Activated CD4-positive, alpha-beta T cell treated with anti-CD3 and anti-CD28 coated beads, Interleukin-2, amount 50 U/mL, for 4 hours (primary cell): ENCODE results near the gene HES6.
"Not testable (repeated sequence)": the region's sequence is repeated elsewhere in the genome, so short reads cannot be mapped to it uniquely, and the experiment has no call there.

Source experiments
- DNase-seq, 2 experiments: peaks; one replicate each; pipeline ENCODE4 v3.0.0-alpha.2; 2020

Gene HES6

GRCh38 chr2:238239863-238240756 is at the start of gene HES6:
Gene HES6 (minus strand): TSS chr2:238240038. CDS start chr2:238239905, 133 bp downstream.
- DNase-seq: peak; percentile 46 to 50

- DNase-seq: no peak
These were observed 49.7 kb upstream of the HES6 start for GRCh38 chr2:238289574-238289973.

- DNase-seq: peak; percentile 96
These were observed 49.1 kb upstream of the HES6 start for GRCh38 chr2:238288650-238289573.

GRCh38 chr2:238287737-238288649 is 48.2 kb upstream of the HES6 start, which contains the start of gene PER2:
Gene PER2 (minus strand): TSS chr2:238288610. CDS start chr2:238277936, 10,674 bp downstream.
- peak; percentile 17 to 35 for DNase-seq

- DNase-seq: peak; percentile 37 to 43
These were observed 47.3 kb upstream of the HES6 start for GRCh38 chr2:238286987-238287736.

- DNase-seq: no peak
These were observed 46.7 kb upstream of the HES6 start for GRCh38 chr2:238286551-238286950.

- DNase-seq: no peak
These were observed 46.3 kb upstream of the HES6 start for GRCh38 chr2:238286095-238286494.

GRCh38 chr2:238285653-238286082 is 45.8 kb upstream of the HES6 start:
- DNase-seq: no peak

GRCh38 chr2:238284802-238285515 is 45.1 kb upstream of the HES6 start:
- DNase-seq: no peak

GRCh38 chr2:238282861-238283738 is 43.3 kb upstream of the HES6 start:
- no peak for DNase-seq

- DNase-seq: no peak
These were observed 42.1 kb upstream of the HES6 start for GRCh38 chr2:238281826-238282480.

GRCh38 chr2:238280083-238280825 is 40.4 kb upstream of the HES6 start:
- no peak for DNase-seq

GRCh38 chr2:238279324-238279682 is 39.5 kb upstream of the HES6 start:
- DNase-seq: no peak

- no peak for DNase-seq
These were observed 38.9 kb upstream of the HES6 start for GRCh38 chr2:238278626-238279323.

GRCh38 chr2:238277695-238278094 is 37.9 kb upstream of the HES6 start:
- no peak for DNase-seq

- no peak for DNase-seq
These were observed 34.5 kb upstream of the HES6 start for GRCh38 chr2:238274152-238274865.

- DNase-seq: not testable (repeated sequence)
These were observed 33.6 kb upstream of the HES6 start for GRCh38 chr2:238273433-238273832.
